Measurements from ENCODE around the gene CDK14.

GRCh38 chr7:90982228-90982627 is 386.1 kb downstream of the CDK14 start:
- TF ChIP-seq, protein P1, sequence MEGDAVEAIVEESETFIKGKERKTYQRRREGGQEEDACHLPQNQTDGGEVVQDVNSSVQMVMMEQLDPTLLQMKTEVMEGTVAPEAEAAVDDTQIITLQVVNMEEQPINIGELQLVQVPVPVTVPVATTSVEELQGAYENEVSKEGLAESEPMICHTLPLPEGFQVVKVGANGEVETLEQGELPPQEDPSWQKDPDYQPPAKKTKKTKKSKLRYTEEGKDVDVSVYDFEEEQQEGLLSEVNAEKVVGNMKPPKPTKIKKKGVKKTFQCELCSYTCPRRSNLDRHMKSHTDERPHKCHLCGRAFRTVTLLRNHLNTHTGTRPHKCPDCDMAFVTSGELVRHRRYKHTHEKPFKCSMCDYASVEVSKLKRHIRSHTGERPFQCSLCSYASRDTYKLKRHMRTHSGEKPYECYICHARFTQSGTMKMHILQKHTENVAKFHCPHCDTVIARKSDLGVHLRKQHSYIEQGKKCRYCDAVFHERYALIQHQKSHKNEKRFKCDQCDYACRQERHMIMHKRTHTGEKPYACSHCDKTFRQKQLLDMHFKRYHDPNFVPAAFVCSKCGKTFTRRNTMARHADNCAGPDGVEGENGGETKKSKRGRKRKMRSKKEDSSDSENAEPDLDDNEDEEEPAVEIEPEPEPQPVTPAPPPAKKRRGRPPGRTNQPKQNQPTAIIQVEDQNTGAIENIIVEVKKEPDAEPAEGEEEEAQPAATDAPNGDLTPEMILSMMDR (IDR thresholded peaks at IDR 0.05; ENCODE audit: borderline replicate concordance, extremely low read depth, low read length, poor library complexity, severe bottlenecking): no peak
- no peak for TF ChIP-seq EZH2 (IDR thresholded peaks at IDR 0.05; ENCODE audit: borderline replicate concordance, low read depth, low read length, severe bottlenecking)

Measured in DND-41 (cell line).